Breast epithelium (tissue), 3 donors: ENCODE results near the gene IL6.

Experiments used
- CTCF ChIP-seq, 3 donors: fragments of 450-650 bp; IDR thresholded peaks; one replicate each; pipeline ENCODE4 v1.5.1; 2016 to 2017; ENCODE audit warnings: antibody characterized with exemption in 3 of 3, mild to moderate bottlenecking in 3 of 3, moderate library complexity in 3 of 3
- POLR2A ChIP-seq: fragments of 450-650 bp; IDR thresholded peaks from one replicate; pipeline ENCODE4 v1.6.1; 2016; ENCODE audit warnings: antibody characterized with exemption, mild to moderate bottlenecking, moderate library complexity
- POLR2AphosphoS5 ChIP-seq, 3 donors: sonication (generic); formaldehyde crosslinking; IDR thresholded peaks; one replicate each; pipeline ENCODE4 v1.6.1; 2017; ENCODE audit warnings: antibody characterized with exemption in 3 of 3

DNA sequence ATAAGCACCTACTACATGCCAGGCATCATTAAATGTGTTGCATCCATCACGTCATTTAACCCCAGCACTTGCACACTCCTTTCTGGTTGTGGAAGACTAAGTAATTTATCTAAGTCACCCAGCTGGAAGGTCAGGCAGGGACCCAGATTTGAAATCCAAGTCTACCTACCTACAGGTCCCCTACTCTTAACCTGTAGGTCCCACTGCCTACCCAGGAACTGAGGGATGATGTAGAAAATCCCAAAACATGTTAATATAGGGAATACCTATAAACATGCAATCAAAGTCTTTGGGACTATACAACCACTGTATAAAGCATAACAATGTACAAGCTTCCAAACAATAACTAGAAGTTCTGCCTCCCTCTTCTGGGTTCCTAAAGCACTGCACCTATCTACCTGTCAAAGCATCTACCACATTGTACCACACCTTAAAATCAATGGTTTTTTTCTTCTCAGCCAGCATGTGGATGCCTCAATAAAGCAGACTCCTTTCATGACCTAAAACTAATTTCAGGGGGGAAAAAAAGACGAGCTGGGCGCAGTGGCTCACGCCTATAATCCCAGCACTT is 5.6 kb downstream of the IL6 start:
- TF ChIP-seq CTCF (IDR thresholded peaks at IDR 0.05) (no peak), POLR2AphosphoS5 (IDR thresholded peaks at IDR 0.05) (no peak), POLR2A (no peak)
